Right lobe of liver (tissue), 6 donors: Measurements from ENCODE around the gene RAI1. TPM values are rescaled to one million over a fixed set of nuclear protein-coding genes. Genes with fewer than 3 reads are reported as not detected.

Experiments used
- ATAC-seq, 4 donors: fragments of 200-7000 bp; cut with Tn5 transposase; one replicate each; pipeline ENCODE4 v1.9.1; 2020; ENCODE audit warnings: mild to moderate bottlenecking in 4 of 4, moderate library complexity in 4 of 4
- DNase-seq, 3 donors: peaks; one replicate each; pipeline ENCODE4 v3.0.0-alpha.2; 2020
- H3K27ac ChIP-seq, 3 donors: fragments of 200-600 bp; one replicate each; pipeline ENCODE4 v1.8.0; 2022
- H3K27me3 ChIP-seq, 2 donors: fragments of 200-600 bp; one replicate each; pipeline ENCODE4 v1.8.0; 2022
- H3K36me3 ChIP-seq, 4 donors: fragments of 200-600 bp; sonication (generic) in 1 of 4; one replicate each; pipeline versions ENCODE4 v1.5.1 to v1.8.0; 2017 to 2022; ENCODE audit warnings: control low read depth in 1 of 4
- H3K4me1 ChIP-seq, 4 donors: fragments of 200-600 bp; sonication (generic) in 1 of 4; one replicate each; pipeline versions ENCODE4 v1.5.1 to v1.8.0; 2017 to 2022; ENCODE audit warnings: control low read depth in 1 of 4
- H3K4me3 ChIP-seq, 3 donors: fragments of 200-600 bp; one replicate each; pipeline ENCODE4 v1.8.0; 2022
- H3K9me3 ChIP-seq, 4 donors: fragments of 200-600 bp; sonication (generic) in 1 of 4; one replicate each; pipeline versions ENCODE4 v1.5.1 to v1.8.0; 2017 to 2022; ENCODE audit warnings: control low read depth in 1 of 4
- CTCF ChIP-seq, 4 donors: fragments of 200-600 bp in 3 of 4; fragments of 450-650 bp in 1 of 4; IDR thresholded peaks; one replicate each; pipeline versions ENCODE4 v1.5.1 to v1.8.0; 2016 to 2022; ENCODE audit warnings: antibody characterized with exemption in 4 of 4, mild to moderate bottlenecking in 2 of 4
- POLR2A ChIP-seq: fragments of 450-650 bp; IDR thresholded peaks from one replicate; pipeline ENCODE4 v1.6.1; 2017; ENCODE audit warnings: antibody characterized with exemption, mild to moderate bottlenecking
- WGBS: methylation state at CpG from one replicate; pipeline ENCODE4 v1.1.6; 2018; ENCODE audit warnings: low coverage, low lambda C conversion rate; ENCODE audit not compliant: insufficient coverage; ENCODE audit errors: missing lambda C conversion rate; 5-methylcytosine and 5-hydroxymethylcytosine counted together
- intact Hi-C, 2 donors: fragments of 100-400 bp; cut with DNase I; formaldehyde crosslinking; loops; one replicate each; pipeline versions ENCODE4 v1.11.2 to v1.14.1; 2022
- total RNA-seq, 6 experiments: library from RNA; depleted of rRNA in 2 of 6; stranded (reverse); fragments of >200 nt in 2 of 6; fragmentation: NEBNext Ultra II Directional in 3 of 6; extraction: Animal tissue kit (Norgen Biotek cat#: 25700) in 3 of 6; gene quantifications; one replicate each; pipeline versions ENCODE4 v1.1.0 to v1.2.4, GENCODE V29; 2016 to 2023
- donor health status: DM: no; HTN: yes; CAD: no.
- donor health status: DM: no; HTN: no; CAD: no.
- donor health status: DM: no; HTN: no; CAD: no.
- donor health status: DM: no; HTN: yes; CAD: no.
- donor health status: DM: no; HTN: yes; CAD: no.

RAI1 gene
- total RNA-seq, 6 experiments from 2014 or later = 6.1 to 14.5 (median 8.4) TPM

- TF ChIP-seq POLR2A = no peak
- no peak for TF ChIP-seq CTCF (IDR thresholded peaks at IDR 0.05)
- no peaks in the 10 kb centered on the region for H3K9me3 ChIP-seq
- intact Hi-C loops = loop anchor here in 1 of 2 donors (5.0 kb wide), 1 partner anchor 47 kb away; no protein-coding TSS in a partner anchor
- ATAC-seq (no peak), DNase-seq (no peak)
- H3K4me1 ChIP-seq = peaks cover 0 to 88% (median 25%) of the 10 kb centered on the region in 4 donors
- H3K36me3 ChIP-seq = peaks cover 7 to 81% (median 30%) of the 10 kb centered on the region in 4 donors
- no peak overlapping the region for H3K4me3 ChIP-seq
- H3K27ac ChIP-seq = no peak overlapping the region
- 47% methylated on average over 2 of the region's 8 CpGs for WGBS
- no peaks in the 10 kb centered on the region for H3K27me3 ChIP-seq
These were observed 133.8 kb downstream of the RAI1 start for GRCh38 chr17:17815062-17815406.

GRCh38 chr17:17815436-17816200 lies 134.4 kb downstream of the RAI1 start:
- intact Hi-C loops = loop anchor here in 1 of 2 donors (5.0 kb wide), 1 partner anchor 47 kb away; no protein-coding TSS in a partner anchor
- no peak for DNase-seq
- H3K36me3 ChIP-seq = peaks cover 7 to 85% (median 30%) of the 10 kb centered on the region in 4 donors
- ATAC-seq = no peak
- no peak overlapping the region for H3K27ac ChIP-seq
- TF ChIP-seq CTCF (IDR thresholded peaks at IDR 0.05) (no peak), POLR2A (no peak)
- H3K9me3 ChIP-seq = no peaks in the 10 kb centered on the region
- no peaks in the 10 kb centered on the region for H3K27me3 ChIP-seq
- H3K4me3 ChIP-seq = no peak overlapping the region
- H3K4me1 ChIP-seq = peaks cover 0 to 88% (median 27%) of the 10 kb centered on the region in 4 donors
- WGBS = 60% methylated on average over 2 of the region's 17 CpGs

GRCh38 chr17:17816240-17816814 lies 135.1 kb downstream of the RAI1 start:
- intact Hi-C loops = loop anchor here in 1 of 2 donors (5.0 kb wide), 1 partner anchor 46 kb away; no protein-coding TSS in a partner anchor
- H3K9me3 ChIP-seq = no peaks in the 10 kb centered on the region
- ATAC-seq = no peak
- H3K4me1 ChIP-seq = peaks cover 0 to 87% (median 28%) of the 10 kb centered on the region in 4 donors
- H3K4me3 ChIP-seq = no peak overlapping the region
- DNase-seq = no peak
- H3K27ac ChIP-seq = no peak overlapping the region
- 65% methylated on average over 4 of the region's 22 CpGs for WGBS
- peaks cover 7 to 85% (median 30%) of the 10 kb centered on the region in 4 donors for H3K36me3 ChIP-seq
- no peak for TF ChIP-seq CTCF (IDR thresholded peaks at IDR 0.05)
- no peak for TF ChIP-seq POLR2A
- no peaks in the 10 kb centered on the region for H3K27me3 ChIP-seq

DNA sequence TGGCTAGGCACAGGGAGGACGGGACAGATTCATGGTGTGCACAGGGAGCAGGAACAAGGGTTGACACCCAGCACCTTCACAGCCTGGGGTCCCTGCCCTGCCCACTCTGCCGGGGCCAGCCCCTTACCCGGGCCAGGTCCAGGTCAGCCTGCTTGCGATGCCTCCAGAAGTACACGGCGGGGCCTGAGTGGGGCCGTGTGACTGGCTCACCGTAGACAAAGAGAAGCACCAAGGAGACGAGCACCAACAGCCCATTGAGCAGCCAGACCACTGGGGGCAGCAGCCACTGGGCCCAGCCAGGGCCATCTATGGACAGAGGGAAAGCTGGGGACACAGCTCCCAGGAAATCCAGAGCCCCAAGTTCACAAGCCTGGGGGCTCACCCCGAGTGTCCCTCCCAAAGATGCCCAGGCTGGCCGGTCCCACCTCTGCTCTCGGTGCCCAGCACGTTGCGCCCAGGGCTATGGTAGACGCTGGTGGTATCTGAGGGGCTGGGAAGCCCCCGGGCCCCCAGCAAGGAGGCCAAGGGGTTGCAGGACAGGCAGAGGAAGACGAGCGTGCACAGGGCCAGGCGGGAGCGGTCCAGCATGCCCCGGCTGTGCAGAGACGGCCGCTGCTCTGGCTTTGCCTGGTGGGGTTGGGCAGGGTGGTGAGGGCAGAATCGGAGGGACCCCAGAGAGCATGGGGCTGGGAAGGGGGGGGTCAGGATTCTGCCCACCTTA lies 135.7 kb downstream of the RAI1 start:
- Histone ChIP-seq H3K4me3 (no peak overlapping the region), H3K27ac (no peak overlapping the region), H3K36me3 (peaks cover 7 to 81% (median 30%) of the 10 kb centered on the region in 4 donors), H3K9me3 (no peaks in the 10 kb centered on the region), H3K4me1 (peaks cover 0 to 85% (median 27%) of the 10 kb centered on the region in 4 donors), H3K27me3 (no peaks in the 10 kb centered on the region)
- ATAC-seq (no peak), DNase-seq (no peak)
- intact Hi-C loops = loop anchor here in 1 of 2 donors (5.0 kb wide), 1 partner anchor 45 kb away; no protein-coding TSS in a partner anchor
- TF ChIP-seq POLR2A (no peak), CTCF (IDR thresholded peaks at IDR 0.05) (no peak)
- WGBS = no CpG with 5 or more reads among the region's 24 CpGs
